Progenitor cell of endocrine pancreas (in vitro differentiated cells): ENCODE data around the gene ZDHHC5. TPM values are rescaled to one million over a fixed set of nuclear protein-coding genes. Genes with fewer than 3 reads are reported as not detected.

ENCODE experiments used
- DNase-seq: peaks from one replicate; pipeline ENCODE4 v3.0.0; 2021; ENCODE audit warnings: low spot score; ENCODE audit not compliant: unreplicated experiment
- H3K27ac Mint-ChIP-seq: 2 replicates; pipeline ENCODE4 v1.8.0; 2021; ENCODE audit warnings: mild to moderate bottlenecking, moderate library complexity, mixed read lengths
- H3K27me3 Mint-ChIP-seq: 2 replicates; pipeline ENCODE4 v1.8.0; 2021; ENCODE audit warnings: mixed read lengths
- H3K36me3 Mint-ChIP-seq: 2 replicates; pipeline ENCODE4 v1.8.0; 2022; ENCODE audit warnings: mixed read lengths; ENCODE audit not compliant: insufficient read depth
- H3K4me1 Mint-ChIP-seq: 2 replicates; pipeline ENCODE4 v1.8.0; 2021; ENCODE audit warnings: low read depth, mixed read lengths
- H3K4me3 Mint-ChIP-seq: 2 replicates; pipeline ENCODE4 v1.8.0; 2021; ENCODE audit warnings: low read depth, mild to moderate bottlenecking, moderate library complexity, mixed read lengths
- H3K9me3 Mint-ChIP-seq: 2 replicates; pipeline ENCODE4 v1.8.0; 2021; ENCODE audit warnings: low read depth, mixed read lengths
- CTCF ChIP-seq: fragments of 200-600 bp; sonication (generic); IDR thresholded peaks from one replicate; pipeline ENCODE4 v1.5.0; 2021; ENCODE audit warnings: antibody characterized with exemption, mild to moderate bottlenecking; ENCODE audit not compliant: unreplicated experiment
- total RNA-seq: library from RNA; stranded (reverse); gene quantifications from 2 replicates; pipeline ENCODE4 v1.2.1, GENCODE V29; 2021

Gene ZDHHC5
- total RNA-seq, 1 donor from 2014 or later = 56.7 TPM

GRCh38 chr11:57735619-57736298, 67.8 kb downstream of the ZDHHC5 start:
- Mint-ChIP-seq H3K9me3 (no peaks in the 10 kb centered on the region), H3K36me3 (peaks cover 14% of the 10 kb centered on the region), H3K27me3 (no peaks in the 10 kb centered on the region), H3K4me1 (peaks cover 18% of the 10 kb centered on the region), H3K27ac (peak overlapping the region; percentile 97), H3K4me3 (peak overlapping the region; percentile 22)
- DNase-seq = no peak
- TF ChIP-seq CTCF = no peak

GRCh38 chr11:57741132-57742086, 73.5 kb downstream of the ZDHHC5 start, which contains the start of gene SELENOH:
SELENOH (plus strand) TSS chr11:57741491; CDS start chr11:57741596, 105 bp downstream.
- DNase-seq = peak; percentile 92
- Mint-ChIP-seq H3K27me3 (no peaks in the 10 kb centered on the region), H3K36me3 (peaks cover 17% of the 10 kb centered on the region), H3K4me3 (peak within 1 kb of the TSS; percentile 95), H3K27ac (peak within 1 kb of the TSS; percentile 99), H3K4me1 (peaks cover 16% of the 10 kb centered on the region), H3K9me3 (no peaks in the 10 kb centered on the region)
- TF ChIP-seq CTCF = no peak

GRCh38 chr11:57742087-57742452, 74.2 kb downstream of the ZDHHC5 start:
- Mint-ChIP-seq H3K4me3 (peak overlapping the region; percentile 95), H3K27ac (peak overlapping the region; percentile 99), H3K27me3 (no peaks in the 10 kb centered on the region), H3K9me3 (no peaks in the 10 kb centered on the region), H3K36me3 (peaks cover 18% of the 10 kb centered on the region), H3K4me1 (peaks cover 14% of the 10 kb centered on the region)
- TF ChIP-seq CTCF = no peak
- DNase-seq = no peak

- Mint-ChIP-seq H3K4me3 (peak overlapping the region; percentile 25), H3K27ac (no peak overlapping the region), H3K4me1 (peaks cover 14% of the 10 kb centered on the region)
Observed at GRCh38 chr11:57744357-57744756, 76.4 kb downstream of the ZDHHC5 start.

More at GRCh38 chr11:57744357-57744756, 76.4 kb downstream of the ZDHHC5 start:
- Mint-ChIP-seq H3K36me3 (peaks cover 10% of the 10 kb centered on the region), H3K27me3 (no peaks in the 10 kb centered on the region), H3K9me3 (no peaks in the 10 kb centered on the region)
- TF ChIP-seq CTCF = no peak
- no peak for DNase-seq
